Stimulated activated CD4-positive, alpha-beta T cell treated with anti-CD3 and anti-CD28 coated beads, TNF-alpha, amount 100 ng/mL, for 1 hour (primary cell): ENCODE measurements around the gene PLXNB2.

Source experiments
- DNase-seq, 3 donors: peaks; one replicate each; pipeline ENCODE4 v3.0.0-alpha.2; 2020; ENCODE audit warnings: low read depth in 3 of 3, low spot score in 1 of 3

PLXNB2 gene

DNA sequence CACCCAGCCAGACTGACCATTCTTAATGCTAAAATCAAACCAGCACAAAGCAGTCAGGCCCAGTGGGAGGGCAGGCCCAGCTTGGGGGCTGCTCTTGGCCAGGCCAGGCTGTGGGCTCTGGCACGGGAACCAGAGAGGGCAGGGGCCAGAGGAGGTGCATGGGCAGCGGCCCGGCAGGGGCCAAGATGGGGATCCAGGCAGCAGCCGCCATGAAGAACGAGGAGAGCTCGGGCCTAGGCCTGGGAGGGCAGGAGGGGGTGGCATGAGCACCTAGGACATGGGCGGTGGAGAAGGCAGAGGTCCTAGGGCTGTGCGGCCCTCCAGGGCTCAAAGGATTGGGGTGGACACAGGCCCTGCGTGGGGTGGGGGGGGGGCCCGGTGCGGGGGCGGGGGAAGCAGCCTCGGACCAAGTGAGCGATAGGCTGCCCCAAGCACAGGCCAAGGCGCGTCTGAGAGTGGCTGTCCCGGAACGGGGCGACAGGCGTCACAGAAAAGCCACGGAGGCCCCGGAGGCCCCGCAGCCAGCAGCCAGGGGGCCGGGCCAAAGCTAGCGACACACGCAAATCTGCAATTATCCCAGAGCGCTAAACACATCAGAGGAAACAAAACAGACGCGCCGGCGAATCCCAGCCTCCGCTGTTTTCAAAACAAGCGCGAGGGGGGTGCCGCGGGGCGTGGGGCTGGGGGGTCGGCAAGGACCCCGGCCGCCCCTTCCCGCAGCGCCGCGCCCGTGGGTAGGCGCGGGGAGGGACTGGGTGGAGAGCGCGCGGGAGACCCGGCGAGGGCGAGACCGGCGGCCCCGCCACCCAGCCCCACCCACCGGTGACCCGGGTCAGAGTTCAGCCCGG is 8.3 kb downstream of the PLXNB2 start:
- DNase-seq: no peak

DNA sequence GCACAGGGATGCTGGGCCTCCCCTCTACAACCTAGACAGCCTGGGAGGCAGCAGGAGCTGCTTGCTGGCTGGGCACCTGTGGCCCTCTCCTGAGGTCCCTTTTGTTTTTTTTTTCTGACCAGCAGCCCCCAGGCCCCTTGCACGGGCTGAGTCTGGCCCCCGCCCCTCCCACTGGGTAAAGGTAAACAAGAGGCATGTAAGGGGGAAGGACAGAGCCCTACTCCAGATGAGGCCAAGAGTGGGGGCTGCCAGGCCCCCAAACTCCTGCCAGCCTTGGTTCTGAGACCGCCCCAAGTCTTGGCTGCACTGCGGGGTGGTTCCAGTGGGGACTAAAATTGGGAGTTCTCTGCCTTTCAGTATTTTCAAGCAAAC is 9.2 kb downstream of the PLXNB2 start:
- DNase-seq: no peak

DNA sequence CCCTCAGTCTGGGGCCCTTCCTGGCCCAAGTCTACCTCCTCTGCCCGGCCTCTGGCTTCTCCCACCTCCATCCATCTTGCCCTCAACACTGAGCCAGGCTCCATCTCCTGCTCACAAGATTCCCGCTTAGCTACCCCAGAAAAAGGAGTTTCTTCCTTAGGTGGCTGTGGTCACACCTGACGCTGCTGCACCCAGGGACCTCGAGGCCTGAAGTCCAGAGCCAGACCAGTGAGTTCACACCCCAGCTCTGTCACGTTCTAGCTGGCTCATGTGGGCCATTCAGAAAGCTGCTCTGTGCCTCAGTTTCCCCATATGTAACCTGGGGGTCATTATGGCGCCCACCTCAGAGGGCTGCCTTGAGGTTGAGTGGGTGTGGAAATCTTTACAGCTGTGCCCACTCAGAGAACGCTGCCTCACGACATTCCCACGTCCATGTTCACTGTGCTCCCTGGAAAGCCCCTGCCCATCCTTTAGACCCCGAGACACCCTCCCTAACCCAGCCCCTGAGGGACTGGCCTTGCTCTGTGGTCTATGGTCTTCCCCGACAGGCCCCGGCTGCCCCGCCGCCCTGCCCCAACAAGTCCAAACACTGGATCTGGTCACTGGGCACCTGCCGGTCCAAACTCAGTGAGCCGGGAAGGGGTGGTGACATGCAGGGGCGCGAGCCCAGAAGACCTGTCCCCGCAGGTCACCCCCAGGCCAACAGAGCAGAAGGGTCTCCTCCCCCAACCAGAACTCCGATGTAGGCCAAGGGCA is 9.8 kb downstream of the PLXNB2 start:
- no peak for DNase-seq

GRCh38 chr22:50296658-50297490 is 10.6 kb downstream of the PLXNB2 start:
- DNase-seq: no peak

DNA sequence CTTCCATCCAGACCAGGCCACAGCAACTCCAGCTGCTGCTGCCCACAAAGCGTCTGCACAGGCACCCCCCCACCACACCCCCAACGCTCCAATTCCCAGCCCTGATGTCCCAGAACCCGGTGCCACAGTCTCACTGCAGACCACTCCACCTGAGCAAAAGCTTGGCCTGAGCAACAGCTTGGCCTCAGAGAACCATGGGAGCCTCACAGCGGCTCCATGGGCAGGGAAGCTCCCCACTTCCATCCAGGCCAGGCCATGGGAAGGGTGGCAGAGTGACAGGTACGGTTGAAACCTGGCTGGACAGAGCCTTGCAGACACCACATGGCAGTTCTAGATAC is 13.2 kb downstream of the PLXNB2 start:
- DNase-seq: no peak

GRCh38 chr22:50293441-50294318 is 13.8 kb downstream of the PLXNB2 start:
- no peak for DNase-seq

DNA sequence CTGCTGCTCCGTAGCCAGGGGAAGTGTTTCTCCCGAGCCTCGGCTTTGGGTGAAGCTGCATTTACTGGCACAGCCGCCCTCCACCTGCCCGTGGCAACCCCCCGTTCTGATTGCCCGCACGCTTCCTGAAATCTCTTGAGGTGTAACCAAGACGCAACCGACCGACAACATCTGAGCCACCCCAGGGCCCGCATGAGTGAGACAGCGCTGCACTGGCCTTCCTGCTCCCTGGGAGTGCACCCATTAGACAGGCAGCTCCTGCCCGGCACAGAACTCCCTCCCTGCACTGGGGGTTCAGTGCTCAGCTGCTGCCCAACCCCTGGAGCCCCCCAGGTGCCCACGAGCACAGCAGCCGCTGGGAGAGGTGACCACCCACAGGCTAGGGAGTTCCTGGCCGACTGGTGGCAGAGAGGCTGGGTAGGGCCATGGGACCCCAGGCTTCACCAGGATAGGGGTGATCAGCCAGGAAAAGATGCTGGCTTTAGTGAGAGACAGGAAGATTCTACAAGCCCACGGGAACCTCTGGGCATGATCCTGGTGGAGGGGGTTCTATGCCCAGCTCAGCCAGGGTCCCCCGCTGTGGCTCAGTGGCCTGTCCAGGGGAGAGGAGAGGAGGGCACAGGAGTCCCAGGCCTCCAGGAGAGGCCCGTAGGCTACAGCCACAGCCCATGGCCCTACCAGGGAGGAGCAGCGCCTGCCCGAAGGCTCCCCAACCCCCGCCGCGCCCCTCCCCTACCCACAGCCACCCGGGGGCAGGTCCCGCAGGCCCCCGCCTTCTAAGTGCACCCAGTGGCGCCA is 14.6 kb downstream of the PLXNB2 start:
- DNase-seq: no peak

DNA sequence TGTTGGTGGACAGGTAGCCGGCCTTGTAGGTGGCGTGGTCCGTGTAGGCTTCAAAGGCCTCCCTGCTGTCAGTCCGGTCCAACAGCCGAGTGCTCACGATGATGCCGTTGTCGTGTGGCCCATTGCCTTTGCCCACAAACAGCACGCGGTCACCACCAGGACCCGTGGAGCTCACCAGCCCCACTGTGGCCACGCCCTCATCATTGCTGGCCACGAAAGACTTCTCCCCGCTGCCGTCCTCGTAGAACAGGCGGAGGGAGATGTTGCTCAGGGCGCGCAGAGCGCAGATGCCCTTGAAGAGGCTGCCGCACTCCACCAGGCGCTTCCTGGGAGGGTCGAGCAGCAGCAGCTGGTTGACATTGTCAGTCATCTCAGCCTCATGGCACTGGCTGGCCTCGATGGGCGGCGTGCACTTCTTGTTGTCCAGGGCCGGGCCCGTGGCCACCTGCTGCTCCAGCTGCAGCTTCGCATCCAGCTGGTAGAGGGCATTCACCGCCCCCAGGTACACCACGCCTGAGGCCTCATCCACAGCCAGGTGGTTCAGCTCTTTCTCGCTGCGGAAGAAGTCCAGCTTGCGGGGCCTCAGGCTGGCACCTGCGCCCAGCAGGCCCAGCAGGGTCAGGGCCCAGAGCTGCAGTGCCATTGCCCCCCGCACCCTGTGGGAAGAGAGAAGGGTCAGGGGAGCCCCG is 17.4 kb downstream of the PLXNB2 start:
- no peak for DNase-seq

DNA sequence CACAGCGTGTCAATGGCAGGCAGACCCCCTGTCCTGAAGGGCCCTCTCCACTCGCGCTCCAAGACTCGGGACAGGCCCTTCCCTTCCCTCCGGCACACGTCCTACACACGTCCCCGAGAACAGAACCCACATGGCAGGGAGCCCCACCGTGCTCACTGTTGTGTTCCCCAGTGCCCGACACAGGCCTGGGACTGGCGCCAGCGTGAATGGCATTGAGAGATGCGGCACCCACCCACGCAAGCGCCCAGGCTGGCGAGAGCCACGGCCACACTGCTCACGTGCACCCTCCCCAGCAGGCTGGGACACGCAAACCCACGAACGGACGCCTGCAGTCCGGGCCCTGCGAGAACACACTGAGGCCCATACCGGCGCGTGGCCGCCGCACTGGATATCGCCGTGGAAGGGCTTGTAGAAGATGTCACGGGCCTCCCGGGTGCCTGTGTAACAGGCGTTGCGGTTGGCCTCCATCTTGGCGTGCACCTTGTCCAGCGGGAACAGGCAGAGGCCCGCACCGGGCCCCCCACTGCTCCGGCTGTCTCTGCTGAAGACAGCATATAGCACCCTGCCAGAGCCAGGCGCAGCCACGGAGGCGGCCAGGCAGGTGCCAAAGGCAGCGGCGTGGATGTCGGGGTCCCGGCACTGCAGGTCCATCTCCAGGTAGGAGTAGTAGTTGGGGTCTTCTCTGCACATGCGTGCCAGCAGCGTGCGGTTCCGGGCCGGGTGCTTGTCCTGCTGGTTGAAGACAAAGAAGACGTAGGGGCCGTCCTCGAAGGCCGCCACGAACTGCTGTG is 18.1 kb downstream of the PLXNB2 start:
- DNase-seq: no peak

- no peak for DNase-seq
Measured at GRCh38 chr22:50287731-50288130, 19.7 kb downstream of the PLXNB2 start.

DNA sequence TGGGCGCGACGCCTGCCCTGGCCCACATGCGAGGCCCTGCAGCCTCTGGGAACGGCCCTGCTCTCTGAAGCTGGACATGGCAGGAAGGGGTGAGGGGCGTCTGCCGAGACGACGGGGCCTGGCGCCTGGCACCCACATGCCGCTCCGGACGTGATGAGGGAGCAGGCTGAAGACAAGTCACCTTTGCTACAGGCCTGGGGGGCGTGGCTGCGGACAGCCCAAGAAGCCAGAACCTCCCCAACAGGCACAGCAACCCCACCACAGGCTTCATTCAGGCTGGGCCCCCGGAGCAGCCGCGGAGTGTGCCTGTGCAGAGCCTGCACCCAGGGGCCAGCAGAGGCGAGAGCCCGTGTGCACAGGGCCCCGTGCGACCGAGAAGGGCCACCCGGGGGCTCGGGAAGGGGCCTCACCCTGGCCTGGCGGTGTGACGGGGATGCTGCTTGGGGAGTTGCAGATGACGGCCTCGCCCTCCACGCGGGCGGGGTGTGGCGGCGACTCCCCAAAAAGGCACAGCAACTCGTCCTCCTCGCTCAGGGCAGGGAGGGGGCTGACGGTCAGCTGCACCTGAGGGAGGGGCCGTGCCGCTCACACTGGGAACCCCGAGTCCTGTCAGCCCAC is 20.6 kb downstream of the PLXNB2 start:
- DNase-seq: no peak

DNA sequence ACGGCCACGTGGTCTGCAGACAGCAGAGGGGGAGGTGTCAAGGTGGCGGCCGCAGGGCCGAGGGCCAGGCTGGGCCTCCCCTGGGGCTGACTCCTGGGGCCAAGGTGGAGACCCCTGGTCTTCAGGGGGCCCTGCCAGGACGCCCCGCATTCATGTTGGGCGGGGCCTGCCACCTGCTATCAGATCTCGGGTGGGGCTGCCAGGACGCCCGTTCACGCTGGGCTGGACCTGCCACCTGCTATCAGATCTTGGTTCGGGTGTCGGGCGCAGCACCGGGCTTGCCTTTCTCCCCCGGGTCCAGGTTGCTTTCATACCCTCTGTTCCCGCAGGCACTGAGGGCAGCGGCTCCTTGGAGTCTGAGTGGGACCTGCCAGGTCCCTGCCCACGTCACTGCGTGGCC is 21.2 kb downstream of the PLXNB2 start:
- DNase-seq: no peak

- DNase-seq: no peak
Measured at GRCh38 chr22:50285568-50286229, 21.7 kb downstream of the PLXNB2 start.

GRCh38 chr22:50284479-50284878 is 23.0 kb downstream of the PLXNB2 start:
- DNase-seq: no peak

DNA sequence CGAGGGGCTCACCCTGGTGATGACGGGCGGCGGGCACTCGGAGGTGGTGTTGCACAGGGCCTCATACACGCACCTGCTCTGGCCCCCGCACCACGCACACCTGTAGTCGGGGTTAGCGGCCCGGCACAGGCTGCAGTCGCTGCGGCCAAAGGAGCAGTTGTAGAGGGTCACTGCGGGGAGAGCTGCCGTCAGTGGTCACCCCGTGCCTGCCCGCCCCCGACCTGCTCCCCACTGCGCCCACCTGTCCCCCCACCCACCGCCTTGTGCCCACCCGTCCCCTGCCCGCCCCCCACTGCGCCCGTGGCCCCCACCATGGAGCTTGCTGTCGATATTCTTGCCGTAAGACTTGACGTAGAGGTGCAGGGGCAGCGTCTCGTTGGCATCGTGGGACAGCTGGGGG is 23.6 kb downstream of the PLXNB2 start:
- no peak for DNase-seq

- DNase-seq: no peak
Measured at GRCh38 chr22:50282361-50283155, 24.9 kb downstream of the PLXNB2 start.

GRCh38 chr22:50281957-50282356 is 25.5 kb downstream of the PLXNB2 start:
- no peak for DNase-seq
